GM18873 (cell line): Measurements from ENCODE around the gene TARBP1.
"Not testable (repeated sequence)": the region's sequence is repeated elsewhere in the genome, so short reads cannot be mapped to it uniquely, and the experiment has no call there.

Source experiments
- ATAC-seq: cut with Tn5 transposase; IDR thresholded peaks from one replicate; pipeline ENCODE4 v1.9.1; 2021; ENCODE audit warnings: mild to moderate bottlenecking, moderate library complexity, moderate number of reproducible peaks; ENCODE audit not compliant: unreplicated experiment, low FRiP score

Gene TARBP1

GRCh38 chr1:234438579-234438978 is 40.4 kb downstream of the TARBP1 start:
- ATAC-seq: no peak

DNA sequence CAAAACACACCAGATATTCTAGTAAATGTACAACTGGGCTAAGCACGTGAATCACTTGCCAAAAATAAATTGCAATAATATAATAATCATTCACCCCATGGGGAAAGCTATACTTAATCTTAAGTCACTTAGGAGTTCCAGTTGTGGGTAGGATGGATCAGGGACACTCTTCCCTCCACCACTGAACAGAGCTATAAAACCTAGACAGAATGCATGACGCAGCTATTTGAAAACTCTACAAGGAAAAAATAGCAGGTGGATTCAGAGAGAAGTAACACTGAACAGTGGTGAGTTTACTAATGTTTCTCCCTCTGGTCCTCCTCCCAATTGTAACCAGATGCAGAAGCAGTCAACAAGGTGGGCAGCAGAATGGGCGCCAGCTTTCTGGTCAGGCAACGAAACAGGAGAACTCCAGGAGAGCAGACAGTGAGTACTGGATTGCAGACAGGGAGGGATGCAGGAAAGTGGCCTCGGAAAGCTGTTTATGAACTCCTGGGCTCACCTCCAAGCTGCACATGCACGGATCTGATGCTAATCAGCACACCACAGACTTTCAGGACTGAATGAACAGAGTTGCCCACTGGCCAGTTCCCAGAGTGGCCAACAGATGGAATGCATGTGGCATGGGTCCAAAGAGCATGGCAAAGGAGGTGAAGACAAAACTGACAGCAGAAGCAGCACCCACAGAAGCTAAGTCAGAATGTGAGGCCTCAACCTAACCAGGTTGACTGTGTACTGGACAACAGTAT is 41.4 kb downstream of the TARBP1 start:
- no peak for ATAC-seq

GRCh38 chr1:234435620-234436019 is 43.4 kb downstream of the TARBP1 start:
- no peak for ATAC-seq

- ATAC-seq: no peak
Measured at GRCh38 chr1:234434706-234435105, 44.3 kb downstream of the TARBP1 start.

- ATAC-seq: no peak
Measured at GRCh38 chr1:234433563-234434285, 45.3 kb downstream of the TARBP1 start.

DNA sequence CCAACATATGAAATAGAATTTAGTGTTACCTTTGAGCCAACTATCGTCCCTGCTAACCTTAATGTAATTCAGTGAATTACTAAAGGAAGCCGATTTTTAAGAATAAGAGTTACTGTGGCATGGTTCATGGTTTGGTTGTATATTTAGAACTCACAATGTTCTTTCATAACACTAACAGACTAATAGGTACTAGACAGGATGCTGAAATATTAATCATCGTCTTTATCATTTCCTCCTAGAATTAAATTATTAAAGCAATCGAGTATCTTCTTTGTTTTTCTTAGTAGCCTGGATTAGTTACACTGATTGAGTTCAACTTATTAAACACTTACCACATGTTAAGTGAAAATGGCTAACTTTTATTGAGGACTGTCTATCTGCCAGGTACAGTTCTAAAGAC is 47.7 kb downstream of the TARBP1 start:
- ATAC-seq: no peak

DNA sequence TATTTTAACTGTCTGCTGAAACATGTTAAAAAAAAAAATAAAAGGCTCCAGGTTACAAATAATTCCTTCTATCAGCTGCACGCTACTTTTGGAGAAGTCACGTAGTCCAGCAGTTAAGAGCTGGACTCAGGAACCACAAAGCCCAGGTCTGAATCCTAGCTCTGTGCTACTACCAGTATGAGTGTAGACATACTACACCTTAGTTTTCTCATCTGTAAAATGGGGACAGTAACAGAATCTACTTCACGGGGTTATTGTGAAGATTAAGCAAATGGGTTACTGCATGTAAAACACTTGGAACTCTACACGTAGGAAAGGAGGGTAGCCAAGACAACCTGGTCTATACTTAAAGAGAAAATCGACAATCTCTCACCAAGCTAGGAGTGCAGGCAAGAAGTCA is 48.3 kb downstream of the TARBP1 start:
- no peak for ATAC-seq

DNA sequence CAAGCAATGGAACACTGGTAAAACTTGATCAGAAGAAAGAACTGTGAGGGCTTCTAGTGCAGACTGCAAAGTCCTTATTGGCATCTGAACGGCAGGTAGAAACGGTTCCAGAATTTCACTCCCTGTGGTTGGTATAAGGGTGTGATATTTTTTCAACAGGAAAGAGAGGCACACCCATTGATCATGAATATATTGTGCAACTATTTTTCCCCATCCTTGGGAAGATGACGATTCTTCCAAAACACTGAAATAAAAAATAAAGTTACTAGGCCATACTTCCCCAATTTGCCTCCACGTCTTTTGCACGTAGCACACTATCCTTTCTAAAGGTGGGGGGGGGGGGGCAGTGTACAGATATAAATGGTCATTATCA is 49.6 kb downstream of the TARBP1 start:
- no peak for ATAC-seq

GRCh38 chr1:234427950-234428646 is 50.9 kb downstream of the TARBP1 start:
- ATAC-seq: no peak

DNA sequence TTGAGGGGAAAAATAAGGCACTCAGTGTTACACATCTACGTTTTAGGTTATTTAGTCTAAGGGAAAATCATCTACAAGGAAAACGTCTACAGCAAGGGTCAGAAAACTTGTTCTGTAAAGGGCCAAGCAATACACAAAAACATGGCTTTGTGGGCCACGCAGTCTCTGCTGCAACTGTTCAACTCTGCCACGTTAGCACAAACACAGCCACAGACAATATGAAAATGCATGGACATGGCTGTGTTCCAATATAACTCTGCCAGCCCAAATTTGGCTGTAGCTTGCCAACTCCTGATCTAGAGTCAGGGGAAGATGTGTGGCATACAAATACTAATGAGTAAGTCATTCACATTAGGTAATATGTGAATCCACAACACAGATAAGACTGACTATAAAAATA is 65.0 kb downstream of the TARBP1 start:
- ATAC-seq: no peak

DNA sequence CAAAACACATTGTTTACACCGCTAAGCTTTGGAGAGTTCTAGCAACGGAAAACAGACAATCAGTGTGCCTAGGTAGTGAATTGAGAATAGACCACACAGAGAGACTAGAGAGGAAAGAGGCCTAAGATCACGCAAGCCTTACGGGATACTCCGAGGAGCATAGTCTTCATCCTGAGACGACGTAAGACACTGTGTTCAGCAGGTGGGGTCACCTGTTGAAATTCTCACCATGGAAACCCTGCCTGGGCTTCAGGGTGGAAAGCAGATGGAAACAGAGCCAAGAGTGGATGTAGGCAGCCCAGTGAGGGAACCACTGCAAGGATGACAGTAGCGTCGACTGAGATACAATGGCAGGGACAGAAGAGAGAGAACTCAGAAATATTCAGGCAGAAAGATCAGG is 65.5 kb downstream of the TARBP1 start:
- ATAC-seq: no peak

GRCh38 chr1:234412830-234413229 is 66.1 kb downstream of the TARBP1 start:
- no peak for ATAC-seq

- no peak for ATAC-seq
Measured at GRCh38 chr1:234409328-234409727, 69.7 kb downstream of the TARBP1 start.

GRCh38 chr1:234408757-234409156 is 70.2 kb downstream of the TARBP1 start:
- ATAC-seq: no peak

DNA sequence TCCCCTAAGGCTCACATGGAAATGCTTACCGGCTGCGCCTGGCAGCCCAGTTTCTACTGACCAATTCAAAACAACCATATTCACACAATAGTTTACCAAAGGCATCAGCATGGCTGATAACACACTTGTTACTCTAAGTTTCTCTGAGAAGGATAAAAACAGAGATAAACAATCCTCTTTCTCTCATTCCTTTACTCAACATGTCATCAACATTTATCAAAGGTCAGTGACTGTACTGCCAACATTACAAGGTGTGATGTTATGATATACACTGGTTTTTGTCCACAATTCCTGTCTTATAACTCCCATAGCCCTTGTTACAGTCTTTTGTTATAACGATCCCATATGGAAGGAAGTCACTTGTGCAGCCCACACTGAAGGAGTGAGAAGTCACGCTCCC is 72.1 kb downstream of the TARBP1 start:
- no peak for ATAC-seq

GRCh38 chr1:234405676-234406075 is 73.3 kb downstream of the TARBP1 start:
- ATAC-seq: no peak

GRCh38 chr1:234402939-234403338 is 76.0 kb downstream of the TARBP1 start:
- ATAC-seq: no peak

- no peak for ATAC-seq
Measured at GRCh38 chr1:234401658-234402057, 77.3 kb downstream of the TARBP1 start.

DNA sequence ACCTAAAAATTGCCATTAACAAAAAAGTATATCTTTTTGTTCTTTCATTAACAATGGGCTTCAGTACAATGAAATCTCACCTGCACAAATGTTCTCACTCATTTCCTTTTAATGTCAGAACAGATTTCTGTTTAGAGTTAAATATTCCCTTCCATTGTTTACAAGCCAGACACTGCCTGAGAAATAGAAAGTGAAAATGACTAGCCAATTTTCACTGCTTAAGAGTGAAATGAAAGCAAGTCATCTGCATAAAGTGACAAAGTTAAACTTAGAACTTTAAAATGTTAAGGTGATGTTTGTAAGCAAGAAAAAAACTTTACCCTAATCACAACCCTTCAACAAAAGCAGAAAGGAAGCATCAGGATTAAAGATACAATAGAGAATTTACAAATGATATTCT is 78.2 kb downstream of the TARBP1 start:
- ATAC-seq: no peak

DNA sequence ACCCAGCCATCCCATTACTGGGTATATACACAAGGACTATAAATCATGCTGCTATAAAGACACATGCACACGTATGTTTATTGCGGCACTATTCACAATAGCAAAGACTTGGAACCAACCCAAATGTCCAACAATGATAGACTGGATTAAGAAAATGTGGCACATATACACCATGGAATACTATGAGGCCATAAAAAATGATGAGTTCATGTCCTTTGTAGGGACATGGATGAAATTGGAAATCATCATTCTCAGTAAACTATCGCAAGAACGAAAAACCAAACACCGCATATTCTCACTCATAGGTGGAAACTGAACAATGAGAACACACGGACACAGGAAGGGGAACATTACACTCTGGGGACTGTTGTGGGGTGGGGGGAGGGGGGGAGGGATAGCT is 79.5 kb downstream of the TARBP1 start:
- not testable (repeated sequence) for ATAC-seq

DNA sequence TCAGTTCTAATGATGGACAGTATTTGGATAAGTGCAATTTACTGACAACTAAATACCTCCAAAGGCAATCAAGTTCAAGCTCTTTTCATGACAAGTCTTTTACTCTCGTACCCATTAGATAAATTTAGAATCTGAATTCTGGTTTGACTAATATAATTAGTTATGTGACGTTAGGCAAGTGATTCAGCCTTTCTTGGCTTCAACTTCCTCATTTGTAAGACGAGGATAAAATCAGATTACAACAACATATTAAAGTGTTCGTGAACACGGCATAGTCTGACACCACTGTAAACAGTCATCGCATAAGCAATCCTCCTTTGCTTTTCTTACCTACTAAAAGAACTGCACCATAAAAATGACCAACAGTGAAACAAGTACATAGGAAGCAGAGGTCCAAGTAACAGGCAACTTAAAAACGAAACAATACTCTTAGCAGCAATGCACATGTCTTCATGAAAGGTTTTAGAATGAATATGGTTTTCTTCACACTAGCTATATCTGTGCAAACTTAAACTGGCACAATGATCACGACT is 80.1 kb downstream of the TARBP1 start:
- ATAC-seq: no peak
